Astrocyte (in vitro differentiated cells and primary cell): ENCODE measurements around the gene PEMT. TPM values are rescaled to one million over a fixed set of nuclear protein-coding genes. Genes with fewer than 3 reads are reported as not detected.

Experiments
- DNase-seq: peaks from one replicate; pipeline ENCODE4 v3.0.0-alpha.2; 2010; ENCODE audit warnings: low read depth
- FAIRE-seq: peaks from 2 replicates; lab custom pipeline; 2011; peaks lifted over from hg19 to GRCh38; lab: Jason Lieb, UNC
- H2AFZ ChIP-seq: 2 replicates; pipeline ENCODE4 v1.6.0; 2012; ENCODE audit warnings: low read depth, low read length, inconsistent platforms
- H3K27ac ChIP-seq: 2 replicates; pipeline ENCODE4 v1.5.1; 2011; ENCODE audit warnings: low read depth, low read length, inconsistent platforms
- H3K27me3 ChIP-seq: 2 replicates; pipeline ENCODE4 v1.6.0; 2011; ENCODE audit warnings: low read length, inconsistent platforms; ENCODE audit not compliant: insufficient read depth
- H3K36me3 ChIP-seq: 2 replicates; pipeline ENCODE4 v1.5.1; 2011; ENCODE audit warnings: low read length, inconsistent platforms; ENCODE audit not compliant: insufficient read depth
- H3K4me1 ChIP-seq: 2 replicates; pipeline ENCODE4 v1.5.1; 2011; ENCODE audit warnings: low read length, inconsistent platforms; ENCODE audit not compliant: insufficient read depth
- H3K4me2 ChIP-seq: 2 replicates; pipeline ENCODE4 v1.6.0; 2012; ENCODE audit warnings: low read length, inconsistent platforms
- H3K4me3 ChIP-seq: 2 replicates; pipeline ENCODE4 v1.5.1; 2011; ENCODE audit warnings: low read depth, mild to moderate bottlenecking, low read length, inconsistent platforms; ENCODE audit not compliant: insufficient read depth
- H3K79me2 ChIP-seq: 2 replicates; pipeline ENCODE4 v1.6.0; 2012; ENCODE audit warnings: mild to moderate bottlenecking, low read length, inconsistent platforms; ENCODE audit not compliant: insufficient read depth
- H3K9ac ChIP-seq: 2 replicates; pipeline ENCODE4 v1.6.0; 2012; ENCODE audit warnings: mild to moderate bottlenecking, low read length, inconsistent platforms
- H3K9me3 ChIP-seq: 2 replicates; pipeline ENCODE4 v1.5.1; 2012; ENCODE audit warnings: low read depth, mild to moderate bottlenecking, low read length, inconsistent platforms; ENCODE audit not compliant: insufficient read depth
- H4K20me1 ChIP-seq: 2 replicates; pipeline ENCODE4 v1.6.0; 2012; ENCODE audit warnings: low read length, inconsistent platforms; ENCODE audit not compliant: insufficient read depth
- H3K27ac Mint-ChIP-seq: one replicate; pipeline ENCODE4 v1.8.0; 2021; ENCODE audit warnings: mild to moderate bottlenecking, mixed read lengths; ENCODE audit not compliant: unreplicated experiment
- H3K27me3 Mint-ChIP-seq: one replicate; pipeline ENCODE4 v1.8.0; 2021; ENCODE audit warnings: low read depth, mixed read lengths; ENCODE audit not compliant: unreplicated experiment
- H3K36me3 Mint-ChIP-seq: one replicate; pipeline ENCODE4 v1.8.0; 2021; ENCODE audit warnings: low read depth, mixed read lengths; ENCODE audit not compliant: unreplicated experiment
- H3K4me1 Mint-ChIP-seq: one replicate; pipeline ENCODE4 v1.8.0; 2021; ENCODE audit warnings: low read depth, mixed read lengths; ENCODE audit not compliant: unreplicated experiment
- H3K4me3 Mint-ChIP-seq: one replicate; pipeline ENCODE4 v1.8.0; 2021; ENCODE audit warnings: mild to moderate bottlenecking, moderate library complexity, mixed read lengths; ENCODE audit not compliant: unreplicated experiment
- H3K9me3 Mint-ChIP-seq: one replicate; pipeline ENCODE4 v1.8.0; 2021; ENCODE audit warnings: mild to moderate bottlenecking, mixed read lengths; ENCODE audit not compliant: unreplicated experiment
- EZH2 ChIP-seq: IDR thresholded peaks from 2 replicates; pipeline ENCODE4 v1.6.1; 2012; ENCODE audit warnings: mild to moderate bottlenecking, low read length, inconsistent platforms; ENCODE audit not compliant: insufficient read depth
- total RNA-seq: library from RNA; stranded (reverse); gene quantifications from 2 replicates; pipeline ENCODE4 v1.2.1, GENCODE V29; 2021
- TF ChIP-seq, protein P1 (sequence below): IDR thresholded peaks from 2 replicates; pipeline ENCODE4 v1.5.1; 2011; ENCODE audit warnings: low read depth, mild to moderate bottlenecking, inconsistent platforms, low read length, moderate library complexity; ENCODE audit not compliant: insufficient read depth

PEMT gene
- total RNA-seq, 1 donor from 2014 or later: 19.5 TPM

DNA sequence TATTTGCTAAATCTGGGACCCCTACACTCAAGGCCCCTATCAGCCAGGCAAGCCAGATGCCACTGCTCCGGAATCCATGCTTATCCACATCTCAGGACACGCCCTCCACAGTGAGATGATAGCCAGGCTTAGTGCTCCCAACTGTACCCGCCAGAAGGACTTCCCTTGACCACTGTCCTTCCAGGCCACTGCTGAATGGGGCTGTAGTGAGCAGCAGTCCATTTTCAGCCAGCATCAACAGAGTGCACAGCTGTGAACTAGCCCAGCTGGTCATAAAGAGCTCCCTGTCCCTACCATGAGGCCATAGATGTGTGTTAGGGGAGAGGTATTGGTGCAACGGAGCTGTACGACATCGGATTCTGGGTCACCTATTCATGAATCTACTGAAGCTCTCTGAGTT, 127.7 kb downstream of the PEMT start:
- Histone ChIP-seq H3K27ac (no peak overlapping the region), H3K9me3 (peaks cover 6% of the 10 kb centered on the region), H2AFZ (no peak overlapping the region), H3K4me3 (no peak overlapping the region), H3K9ac (no peak overlapping the region), H3K79me2 (no peaks in the 10 kb centered on the region), H4K20me1 (no peaks in the 10 kb centered on the region), H3K36me3 (no peaks in the 10 kb centered on the region), H3K4me2 (no peak overlapping the region), H3K27me3 (peaks cover 22% of the 10 kb centered on the region), H3K4me1 (no peaks in the 10 kb centered on the region)
- DNase-seq (no peak), FAIRE-seq (no peak)
- Mint-ChIP-seq H3K36me3 (no peaks in the 10 kb centered on the region), H3K27ac (no peak overlapping the region), H3K4me3 (no peak overlapping the region), H3K4me1 (no peaks in the 10 kb centered on the region), H3K9me3 (peaks cover 9% of the 10 kb centered on the region), H3K27me3 (peaks cover 28% of the 10 kb centered on the region)
- no peak for TF ChIP-seq EZH2
- TF ChIP-seq, protein P1, sequence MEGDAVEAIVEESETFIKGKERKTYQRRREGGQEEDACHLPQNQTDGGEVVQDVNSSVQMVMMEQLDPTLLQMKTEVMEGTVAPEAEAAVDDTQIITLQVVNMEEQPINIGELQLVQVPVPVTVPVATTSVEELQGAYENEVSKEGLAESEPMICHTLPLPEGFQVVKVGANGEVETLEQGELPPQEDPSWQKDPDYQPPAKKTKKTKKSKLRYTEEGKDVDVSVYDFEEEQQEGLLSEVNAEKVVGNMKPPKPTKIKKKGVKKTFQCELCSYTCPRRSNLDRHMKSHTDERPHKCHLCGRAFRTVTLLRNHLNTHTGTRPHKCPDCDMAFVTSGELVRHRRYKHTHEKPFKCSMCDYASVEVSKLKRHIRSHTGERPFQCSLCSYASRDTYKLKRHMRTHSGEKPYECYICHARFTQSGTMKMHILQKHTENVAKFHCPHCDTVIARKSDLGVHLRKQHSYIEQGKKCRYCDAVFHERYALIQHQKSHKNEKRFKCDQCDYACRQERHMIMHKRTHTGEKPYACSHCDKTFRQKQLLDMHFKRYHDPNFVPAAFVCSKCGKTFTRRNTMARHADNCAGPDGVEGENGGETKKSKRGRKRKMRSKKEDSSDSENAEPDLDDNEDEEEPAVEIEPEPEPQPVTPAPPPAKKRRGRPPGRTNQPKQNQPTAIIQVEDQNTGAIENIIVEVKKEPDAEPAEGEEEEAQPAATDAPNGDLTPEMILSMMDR: no peak

DNA sequence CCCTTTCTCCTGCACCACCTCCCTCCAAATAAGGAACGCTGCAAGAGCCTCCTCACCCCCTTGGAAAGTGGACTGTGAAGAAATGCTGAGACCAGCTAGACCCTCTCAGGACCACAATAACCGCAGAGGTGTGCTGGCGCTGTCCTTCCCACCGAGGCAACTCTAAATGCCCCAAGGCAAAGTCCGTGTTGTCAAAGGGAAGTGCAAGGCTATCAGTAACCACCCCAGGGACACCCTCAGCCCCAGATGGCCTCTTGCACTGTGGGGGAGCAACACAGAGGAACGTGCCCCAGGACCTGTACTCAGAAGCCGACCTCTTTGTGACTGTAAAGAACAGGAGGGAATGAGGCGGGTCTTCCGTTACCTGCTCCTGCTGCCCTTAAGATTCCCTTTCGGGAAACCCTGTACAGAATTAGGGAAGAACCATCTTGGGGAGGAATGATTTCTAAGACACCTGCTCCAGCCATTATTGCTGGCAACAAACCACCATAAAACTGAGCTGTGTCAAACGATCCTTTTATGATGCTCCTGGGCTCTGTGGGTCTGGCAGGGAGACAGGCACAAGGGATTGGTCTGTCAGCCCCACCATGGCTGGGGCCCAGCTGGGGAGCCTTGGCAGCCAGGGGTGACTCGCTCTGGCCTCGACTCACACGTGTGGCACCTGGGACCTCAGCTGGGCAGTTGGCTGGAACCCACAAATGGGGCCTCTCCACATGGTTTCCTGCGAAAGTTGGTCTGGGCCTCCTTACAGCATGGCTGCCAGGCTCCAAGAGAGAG, 129.3 kb downstream of the PEMT start:
- no peaks in the 10 kb centered on the region for H4K20me1 ChIP-seq
- H3K9ac ChIP-seq: no peak overlapping the region
- no peaks in the 10 kb centered on the region for H3K36me3 ChIP-seq
- H3K4me2 ChIP-seq: no peak overlapping the region
- TF ChIP-seq, protein P1: no peak
- TF ChIP-seq EZH2: no peak
- H3K27ac Mint-ChIP-seq: no peak overlapping the region
- no peaks in the 10 kb centered on the region for H3K36me3 Mint-ChIP-seq
- no peak overlapping the region for H2AFZ ChIP-seq
- peaks cover 9% of the 10 kb centered on the region for H3K9me3 Mint-ChIP-seq
- H3K27ac ChIP-seq: no peak overlapping the region
- H3K4me3 Mint-ChIP-seq: no peak overlapping the region
- H3K9me3 ChIP-seq: peaks cover 6% of the 10 kb centered on the region
- FAIRE-seq (no peak), DNase-seq (no peak)
- H3K27me3 Mint-ChIP-seq: peaks cover 33% of the 10 kb centered on the region
- H3K4me1 Mint-ChIP-seq: no peaks in the 10 kb centered on the region
- H3K4me3 ChIP-seq: no peak overlapping the region
- peaks cover 22% of the 10 kb centered on the region for H3K27me3 ChIP-seq
- H3K4me1 ChIP-seq: no peaks in the 10 kb centered on the region
- no peaks in the 10 kb centered on the region for H3K79me2 ChIP-seq

DNA sequence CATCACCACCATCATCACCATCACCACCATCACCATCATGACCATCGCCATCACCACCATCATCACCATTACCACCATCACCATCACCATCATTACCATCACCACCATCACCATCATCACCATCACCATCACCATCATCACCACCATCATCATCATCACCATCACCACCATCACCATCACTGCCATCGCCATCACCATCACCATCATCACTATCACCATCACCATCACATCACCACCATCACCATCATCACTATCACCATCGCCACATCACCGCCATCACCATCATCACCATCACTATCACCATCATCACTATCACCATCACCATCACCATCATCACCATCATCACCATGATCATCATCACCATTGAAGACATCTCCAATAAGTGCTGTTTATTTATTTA, 131.5 kb downstream of the PEMT start:
- no peaks in the 10 kb centered on the region for H3K36me3 Mint-ChIP-seq
- Histone ChIP-seq H3K9me3 (peaks cover 6% of the 10 kb centered on the region), H3K36me3 (no peaks in the 10 kb centered on the region), H3K4me2 (no peak overlapping the region), H3K79me2 (no peaks in the 10 kb centered on the region), H2AFZ (no peak overlapping the region), H3K4me3 (no peak overlapping the region), H3K9ac (no peak overlapping the region), H3K27me3 (peaks cover 15% of the 10 kb centered on the region), H4K20me1 (no peaks in the 10 kb centered on the region), H3K4me1 (no peaks in the 10 kb centered on the region), H3K27ac (no peak overlapping the region)
- H3K27ac Mint-ChIP-seq: no peak overlapping the region
- no peak overlapping the region for H3K4me3 Mint-ChIP-seq
- DNase-seq: no peak
- H3K9me3 Mint-ChIP-seq: peaks cover 9% of the 10 kb centered on the region
- peaks cover 50% of the 10 kb centered on the region for H3K27me3 Mint-ChIP-seq
- FAIRE-seq: no peak
- TF ChIP-seq, protein P1: no peak
- no peak for TF ChIP-seq EZH2
- no peaks in the 10 kb centered on the region for H3K4me1 Mint-ChIP-seq
